Endothelial cell of umbilical vein (primary cell): ENCODE results near the gene INPP5B. TPM values are rescaled to one million over a fixed set of nuclear protein-coding genes. Genes with fewer than 3 reads are reported as not detected.
A peak's percentile ranks its signal among the peaks of the same experiment; 100 is the strongest.

Source experiments
- BruUV-seq: library from RNA; stranded (reverse); fragments of 400-500 nt; replicated peaks from 2 replicates; lab custom pipeline; 2021; lab: Mats Ljungman, UMichigan
- CTCF ChIA-PET: fragments of 300-600, 350-600 bp; sonication (Branson Sonifier 250); formaldehyde crosslinking; loops from one replicate; lab custom pipeline; 2021; ENCODE audit warnings: antibody characterized with exemption, inconsistent platforms; lab: Charles Lee
- POLR2A ChIA-PET: fragments of 300-600, 350-600 bp; sonication (Branson Sonifier 250); formaldehyde crosslinking; loops from one replicate; lab custom pipeline; 2021; ENCODE audit warnings: antibody characterized with exemption, inconsistent platforms; lab: Charles Lee
- DNase-seq: peaks from one replicate; pipeline ENCODE4 v3.0.0-alpha.2; 2011; ENCODE audit warnings: low read depth, low spot score
- FAIRE-seq: peaks from 2 replicates; lab custom pipeline; 2011; peaks lifted over from hg19 to GRCh38; lab: Jason Lieb, UNC
- H2AFZ ChIP-seq: 2 replicates; pipeline ENCODE4 v1.6.0; 2012; ENCODE audit warnings: low read depth, low read length, control low read depth, inconsistent platforms
- H3K27ac ChIP-seq: 2 replicates; pipeline ENCODE4 v1.5.1; 2011; ENCODE audit warnings: low read depth, mild to moderate bottlenecking, control low read depth, low read length, moderate library complexity; ENCODE audit not compliant: insufficient read depth
- H3K27me3 ChIP-seq, 2 experiments: 2 replicates each; pipeline versions ENCODE4 v1.6.0 to v1.6.1; 2011; ENCODE audit warnings: low read length in 2 of 2, mixed read lengths in 1 of 2; ENCODE audit not compliant: control insufficient read depth in 2 of 2, insufficient read depth in 2 of 2
- H3K36me3 ChIP-seq, 2 experiments: 2 replicates in 1 of 2; 3 replicates in 1 of 2; pipeline ENCODE4 v1.5.1; 2011; ENCODE audit warnings: low read length in 2 of 2, mild to moderate bottlenecking in 1 of 2, moderate library complexity in 1 of 2; ENCODE audit not compliant: control insufficient read depth in 2 of 2, insufficient read depth in 2 of 2; ENCODE audit errors: extremely low read depth in 1 of 2
- H3K4me1 ChIP-seq: 3 replicates; pipeline ENCODE4 v1.5.1; 2011; ENCODE audit warnings: mild to moderate bottlenecking, low read length; ENCODE audit not compliant: control insufficient read depth, insufficient read depth; ENCODE audit errors: extremely low read depth
- H3K4me2 ChIP-seq: 2 replicates; pipeline ENCODE4 v1.6.1; 2011; ENCODE audit warnings: low read length, control low read depth, mixed read lengths; ENCODE audit not compliant: insufficient read depth
- H3K4me3 ChIP-seq, 3 experiments: fragments of 200-600 bp in 1 of 3; sonication (generic), shearing (Covaris generic) in 1 of 3; replicated peaks in 1 of 3; 2 replicates each; pipeline ENCODE4 v1.5.1; 2011 to 2016; ENCODE audit warnings: control low read depth in 3 of 3, low read length in 3 of 3, mild to moderate bottlenecking in 2 of 3, inconsistent platforms in 1 of 3, low read depth in 1 of 3, moderate library complexity in 1 of 3; ENCODE audit not compliant: insufficient read depth in 1 of 3
- H3K79me2 ChIP-seq: 2 replicates; pipeline ENCODE4 v1.6.0; 2012; ENCODE audit warnings: low read length, inconsistent platforms; ENCODE audit not compliant: control insufficient read depth, insufficient read depth
- H3K9ac ChIP-seq: replicated peaks from 2 replicates; pipeline ENCODE3; 2011; ENCODE audit warnings: low read length, control low read depth; ENCODE audit not compliant: insufficient read depth; ENCODE audit errors: extremely low read depth
- H3K9me1 ChIP-seq: replicated peaks from 3 replicates; pipeline ENCODE4 v1.6.0; 2011; ENCODE audit warnings: mild to moderate bottlenecking, low read length; ENCODE audit not compliant: control insufficient read depth, insufficient read depth; ENCODE audit errors: extremely low read depth
- H3K9me3 ChIP-seq: replicated peaks from 2 replicates; pipeline ENCODE4 v1.5.1; 2012; ENCODE audit warnings: low read length, inconsistent platforms; ENCODE audit not compliant: control insufficient read depth, insufficient read depth
- H4K20me1 ChIP-seq: replicated peaks from 2 replicates; pipeline ENCODE3; 2011; ENCODE audit warnings: mild to moderate bottlenecking, low read length; ENCODE audit not compliant: control insufficient read depth, insufficient read depth; ENCODE audit errors: extremely low read depth
- EZH2 ChIP-seq: IDR thresholded peaks from 2 replicates; pipeline ENCODE4 v1.6.1; 2012; ENCODE audit warnings: borderline replicate concordance, low read depth, mild to moderate bottlenecking, moderate library complexity, low read length, inconsistent platforms; ENCODE audit not compliant: severe bottlenecking
- GATA2 ChIP-seq: IDR thresholded peaks from 2 replicates; pipeline ENCODE4 v1.7.0; 2011; ENCODE audit warnings: low read depth, mild to moderate bottlenecking, moderate library complexity, mixed read lengths, low read length; ENCODE audit not compliant: insufficient read length, insufficient read depth
- dilution Hi-C: fragments of 300-500 bp; cut with MboI; formaldehyde crosslinking; loops from one replicate; pipeline ENCODE4 v1.15.0; 2019; ENCODE audit warnings: low sequenced_read_pairs; ENCODE audit not compliant: extremely low pct_ligation_motif_present
- intact Hi-C: fragments of 100-400 bp; cut with micrococcal nuclease; formaldehyde crosslinking; loops from one replicate; pipeline ENCODE4 v1.10.0; 2022
- polyA plus RNA-seq, 4 experiments: library from polyadenylated mRNA; depleted of rRNA in 3 of 4; stranded (reverse) in 3 of 4; unstranded in 1 of 4; fragments of >200 nt; gene quantifications; 2 replicates each; pipeline versions ENCODE4 v1.2.1 to v1.2.3, GENCODE V29; 2011 to 2012; ENCODE audit warnings: missing spikeins in 1 of 4
- total RNA-seq: library from RNA; stranded (reverse); gene quantifications from 2 replicates; pipeline ENCODE4 v1.2.3, GENCODE V29; 2021

The INPP5B gene
- total and polyA plus RNA-seq, 2 donors (not counting 3 experiments of a cell fraction or from before 2014, with no cell fraction given) = 7.4 to 14.7 TPM

DNA sequence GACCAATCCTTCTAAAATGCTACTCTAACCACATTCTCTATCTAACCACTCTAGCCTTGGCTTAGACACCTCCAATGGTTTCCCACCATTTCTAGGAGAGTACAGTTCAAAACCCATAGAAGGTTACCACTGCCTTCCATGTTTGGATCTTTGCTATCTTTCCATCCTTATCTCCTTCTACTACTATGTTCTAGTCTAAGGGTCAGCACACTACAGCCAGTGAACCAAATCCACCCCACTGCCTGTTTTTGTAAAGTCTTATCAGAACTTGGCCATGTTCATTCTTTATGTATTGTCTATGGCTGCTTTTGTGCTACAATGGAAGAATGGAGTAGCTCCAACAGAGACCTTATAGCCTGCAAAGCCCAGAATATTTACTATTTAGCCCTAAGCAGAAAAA, 93.7 kb downstream of the INPP5B start:
- Histone ChIP-seq H3K36me3 (peaks cover 1 to 5% of the 10 kb centered on the region in 2 experiments), H3K9ac (no peak overlapping the region), H3K4me1 (peaks cover 14% of the 10 kb centered on the region), H3K9me1 (no peaks in the 10 kb centered on the region), H3K27me3 (no peaks in the 10 kb centered on the region), H3K9me3 (no peaks in the 10 kb centered on the region), H3K79me2 (peaks cover 56% of the 10 kb centered on the region), H3K4me3 (no peak overlapping the region), H3K27ac (no peak overlapping the region), H2AFZ (no peak overlapping the region), H4K20me1 (peaks cover 2% of the 10 kb centered on the region), H3K4me2 (no peak overlapping the region)
- no peak for DNase-seq
- TF ChIP-seq GATA2 = no peak
- ChIA-PET CTCF (no interaction called here), POLR2A (no interaction called here)
- no TSS peak for BruUV-seq
- dilution Hi-C loops = no loop called here
- FAIRE-seq = no peak
- intact Hi-C loops = no loop called here

DNA sequence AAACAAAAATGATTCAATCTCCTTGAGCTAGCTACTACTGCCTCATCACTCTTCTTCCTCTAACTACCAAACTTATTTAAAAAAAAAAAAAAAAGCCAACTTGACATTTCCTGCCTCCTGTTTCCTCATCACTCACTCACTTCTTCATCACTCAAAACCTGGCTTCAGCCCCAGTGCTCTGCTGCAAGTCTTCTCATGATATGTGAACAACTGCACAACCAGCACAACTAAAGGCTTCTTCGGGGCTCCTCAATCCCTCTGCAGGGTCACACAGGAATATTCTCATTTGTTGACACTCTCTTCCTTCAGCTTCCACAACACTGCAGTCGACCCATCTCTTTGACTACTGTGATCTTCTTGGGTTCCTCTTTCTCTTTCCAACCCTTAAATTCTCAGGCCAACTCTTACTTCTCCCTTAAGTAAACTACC, 95.1 kb downstream of the INPP5B start:
- ChIA-PET CTCF (interaction anchor here (1.0 to 3.0 kb wide), 2 partner anchors 8 to 25 kb away, joined by 4 to 21 read pairs; partner anchors contain the start of gene MTF1), POLR2A (no interaction called here)
- BruUV-seq = no TSS peak
- peaks cover 14% of the 10 kb centered on the region for H3K4me1 ChIP-seq
- dilution Hi-C loops (no loop called here), intact Hi-C loops (no loop called here)
- no peaks in the 10 kb centered on the region for H3K9me3 ChIP-seq
- no peak overlapping the region for H2AFZ ChIP-seq
- no peak overlapping the region for H3K27ac ChIP-seq
- no peak overlapping the region for H3K9ac ChIP-seq
- H3K36me3 ChIP-seq = peaks cover 1 to 2% of the 10 kb centered on the region in 2 experiments
- H3K4me3 ChIP-seq = no peak overlapping the region
- H3K4me2 ChIP-seq = no peak overlapping the region
- TF ChIP-seq EZH2 = no peak
- H4K20me1 ChIP-seq = peaks cover 2% of the 10 kb centered on the region
- DNase-seq (peak; percentile 18), FAIRE-seq (no peak)
- no peaks in the 10 kb centered on the region for H3K9me1 ChIP-seq
- H3K79me2 ChIP-seq = peaks cover 57% of the 10 kb centered on the region
- no peaks in the 10 kb centered on the region for H3K27me3 ChIP-seq
